WTC11 (cell line): ENCODE results near the gene C9orf153. TPM values are rescaled to one million over a fixed set of nuclear protein-coding genes. Genes with fewer than 3 reads are reported as not detected.

Source experiments
- ATAC-seq: fragments of 200-7000 bp; cut with Tn5 transposase; 2 replicates; pipeline ENCODE4 v1.10.0; 2021; ENCODE audit warnings: mild to moderate bottlenecking, moderate library complexity
- CTCF ChIA-PET: fragments of 300-600 bp; sonication (Branson Sonifier 250); formaldehyde crosslinking; loops from one replicate; lab custom pipeline; 2021; ENCODE audit warnings: antibody characterized with exemption; lab: Charles Lee
- POLR2A ChIA-PET: fragments of 350-600 bp; sonication (Branson Sonifier 250); formaldehyde crosslinking; loops from one replicate; lab custom pipeline; 2021; ENCODE audit warnings: antibody characterized with exemption; lab: Charles Lee
- DNase-seq: peaks from one replicate; pipeline ENCODE4 v3.0.0; 2021; ENCODE audit warnings: low spot score
- H3K27ac Mint-ChIP-seq: 2 replicates; pipeline ENCODE4 v1.8.0; 2021; ENCODE audit warnings: mixed read lengths
- H3K27me3 Mint-ChIP-seq: 2 replicates; pipeline ENCODE4 v1.8.0; 2021; ENCODE audit warnings: low read depth, mild to moderate bottlenecking, moderate library complexity, mixed read lengths
- H3K36me3 Mint-ChIP-seq: 2 replicates; pipeline ENCODE4 v1.8.0; 2021; ENCODE audit warnings: mixed read lengths
- H3K4me1 Mint-ChIP-seq: 2 replicates; pipeline ENCODE4 v1.8.0; 2022; ENCODE audit warnings: mixed read lengths
- H3K4me3 Mint-ChIP-seq: 2 replicates; pipeline ENCODE4 v1.8.0; 2021; ENCODE audit warnings: mild to moderate bottlenecking, moderate library complexity, mixed read lengths
- H3K9me3 Mint-ChIP-seq: 2 replicates; pipeline ENCODE4 v1.8.0; 2021; ENCODE audit warnings: mixed read lengths
- ARID4B ChIP-seq: sonication (generic); formaldehyde crosslinking; IDR thresholded peaks from 2 replicates; pipeline ENCODE4 v1.8.0; 2023; ENCODE audit warnings: missing genetic modification reagents, mild to moderate bottlenecking, borderline replicate concordance
- ERG ChIP-seq: fragments of 250-450 bp; sonication (Bioruptor Pico); IDR thresholded peaks from 2 replicates; pipeline ENCODE4 v1.8.0; 2021; ENCODE audit warnings: mild to moderate bottlenecking
- FOXP4 ChIP-seq: sonication (generic); formaldehyde crosslinking; IDR thresholded peaks from 2 replicates; pipeline ENCODE4 v1.8.0; 2022; ENCODE audit warnings: mild to moderate bottlenecking, missing genetic modification reagents
- HMGA2 ChIP-seq: fragments of 250-450 bp; sonication (Bioruptor Pico); IDR thresholded peaks from 2 replicates; pipeline ENCODE4 v1.4.0; 2021; ENCODE audit warnings: mild to moderate bottlenecking, moderate library complexity
- KAT7 ChIP-seq: sonication (generic); formaldehyde crosslinking; IDR thresholded peaks from 2 replicates; pipeline ENCODE4 v1.8.1; 2023; ENCODE audit warnings: missing genetic modification reagents, mild to moderate bottlenecking, borderline replicate concordance
- MLX ChIP-seq: sonication (generic); formaldehyde crosslinking; IDR thresholded peaks from 2 replicates; pipeline ENCODE4 v1.8.1; 2023; ENCODE audit warnings: mild to moderate bottlenecking, missing genetic modification reagents, moderate library complexity
- PREB ChIP-seq: sonication (generic); formaldehyde crosslinking; IDR thresholded peaks from 2 replicates; pipeline ENCODE4 v1.8.1; 2022; ENCODE audit warnings: mild to moderate bottlenecking, missing genetic modification reagents, moderate library complexity, borderline replicate concordance
- TP53 ChIP-seq: sonication (generic); formaldehyde crosslinking; IDR thresholded peaks from 2 replicates; pipeline ENCODE4 v1.8.1; 2023; ENCODE audit warnings: mild to moderate bottlenecking, missing genetic modification reagents
- ZBTB43 ChIP-seq: sonication (generic); formaldehyde crosslinking; IDR thresholded peaks from 2 replicates; pipeline ENCODE4 v1.8.1; 2023; ENCODE audit warnings: mild to moderate bottlenecking, missing genetic modification reagents
- ZMAT4 ChIP-seq: fragments of 250-450 bp; sonication (Bioruptor Pico); IDR thresholded peaks from 2 replicates; pipeline ENCODE4 v1.9.0; 2021; ENCODE audit warnings: mild to moderate bottlenecking
- ZNF512 ChIP-seq: sonication (generic); formaldehyde crosslinking; IDR thresholded peaks from 2 replicates; pipeline ENCODE4 v1.8.1; 2022; ENCODE audit warnings: missing genetic modification reagents, borderline replicate concordance
- total RNA-seq: library from RNA; stranded (reverse); gene quantifications from 3 replicates; pipeline ENCODE4 v1.2.3, GENCODE V29; 2021

The C9orf153 gene
- total RNA-seq, 1 experiment from 2014 or later: not detected

GRCh38 chr9:86279839-86280238, 20.4 kb upstream of the C9orf153 start (continued):
- TF ChIP-seq ERG (CRISPR knock-in tag): no peak

GRCh38 chr9:86277072-86277471, 17.6 kb upstream of the C9orf153 start:
- Mint-ChIP-seq H3K36me3 (peaks cover 25% of the 10 kb centered on the region), H3K4me1 (peaks cover 30% of the 10 kb centered on the region), H3K4me3 (no peak overlapping the region), H3K27ac (peak overlapping the region; percentile 19; the same call in 1 of the 2 replicates), H3K27me3 (no peaks in the 10 kb centered on the region)
- POLR2A ChIA-PET: no interaction called here
- CTCF ChIA-PET: interaction anchor here (2.1 to 3.0 kb wide), 2 partner anchors 75 to 242 kb away, joined by 5 to 22 read pairs; no protein-coding TSS in a partner anchor
- no peak for DNase-seq
- TF ChIP-seq ZNF512 (CRISPR knock-in tag) (no peak), TP53 (CRISPR knock-in tag) (no peak), ARID4B (no peak), FOXP4 (CRISPR knock-in tag) (no peak), ZMAT4 (CRISPR knock-in tag) (no peak), KAT7 (no peak), ZBTB43 (no peak), MLX (no peak), PREB (CRISPR knock-in tag) (no peak), HMGA2 (no peak)
- TF ChIP-seq, all 79 proteins: peak for 0
- ATAC-seq: no peak
- no peaks in the 10 kb centered on the region for H3K9me3 Mint-ChIP-seq
